DMS79 (cell line): ENCODE results near the gene CCND1.
"Not testable (repeated sequence)": the region's sequence is repeated elsewhere in the genome, so short reads cannot be mapped to it uniquely, and the experiment has no call there.

ENCODE experiments used
- DNase-seq: peaks from one replicate; lab custom pipeline; 2025; lab: John Stamatoyannopoulos, UW

The CCND1 gene

GRCh38 chr11:69691463-69691862 lies 50.5 kb downstream of the CCND1 start:
- DNase-seq: no peak

DNA sequence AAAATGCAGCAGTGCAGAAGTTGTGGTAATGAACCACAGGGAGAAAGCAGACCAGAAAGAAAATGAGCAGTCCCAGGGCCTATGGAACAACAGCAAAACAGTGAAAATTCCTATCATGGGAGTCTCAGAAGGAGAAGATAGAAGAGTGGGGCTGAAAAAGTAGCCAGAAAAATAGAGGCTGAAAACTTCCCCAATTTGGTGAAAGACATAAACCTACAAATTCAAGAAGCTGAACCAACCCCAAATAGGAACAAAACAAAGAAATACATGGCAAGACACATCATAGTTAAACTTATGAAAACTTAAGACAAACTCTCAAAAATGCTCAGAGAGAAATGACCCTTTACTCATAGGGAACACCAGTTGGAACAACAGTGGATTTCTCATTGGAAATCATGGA lies 51.5 kb downstream of the CCND1 start:
- DNase-seq: no peak

DNA sequence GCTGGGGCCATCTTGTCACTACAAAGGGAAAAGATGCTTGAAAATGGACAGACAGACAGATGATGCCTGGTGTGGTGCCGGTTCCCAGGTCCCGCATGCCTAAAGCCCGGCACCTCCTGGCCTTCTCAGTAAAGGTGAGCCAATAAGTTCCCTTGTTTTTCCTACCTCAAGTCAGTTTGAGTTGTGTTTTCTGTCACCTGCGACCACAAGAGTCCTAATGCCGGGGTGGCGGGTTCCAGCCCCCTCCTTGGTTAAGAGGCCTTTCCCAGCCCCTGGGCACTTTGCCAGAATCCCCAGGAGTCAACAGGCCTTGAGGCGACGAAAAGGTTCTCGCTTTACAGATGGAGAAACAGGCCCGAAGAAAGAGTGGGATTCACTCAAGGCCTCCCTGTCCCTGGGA lies 53.8 kb downstream of the CCND1 start:
- DNase-seq: no peak

DNA sequence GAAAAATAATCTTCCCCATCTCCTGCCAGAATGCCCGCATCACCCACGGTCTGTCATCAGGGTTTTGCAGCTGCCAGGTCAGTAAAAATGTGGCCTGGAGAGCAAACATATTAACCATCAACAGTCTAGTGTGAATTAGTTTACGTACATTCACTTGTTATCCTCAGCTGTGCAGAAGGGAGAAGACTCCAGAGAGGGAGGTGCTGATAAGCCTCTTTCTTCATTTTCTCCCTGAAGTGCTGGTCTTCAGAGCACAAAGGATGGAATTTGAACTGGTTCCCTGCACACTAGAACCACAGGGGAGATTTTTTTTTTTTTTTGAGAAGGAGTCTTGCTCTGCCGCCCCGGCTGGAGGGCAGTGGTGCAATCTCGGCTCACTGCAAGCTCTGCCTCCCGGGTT lies 54.6 kb downstream of the CCND1 start:
- no peak for DNase-seq

DNA sequence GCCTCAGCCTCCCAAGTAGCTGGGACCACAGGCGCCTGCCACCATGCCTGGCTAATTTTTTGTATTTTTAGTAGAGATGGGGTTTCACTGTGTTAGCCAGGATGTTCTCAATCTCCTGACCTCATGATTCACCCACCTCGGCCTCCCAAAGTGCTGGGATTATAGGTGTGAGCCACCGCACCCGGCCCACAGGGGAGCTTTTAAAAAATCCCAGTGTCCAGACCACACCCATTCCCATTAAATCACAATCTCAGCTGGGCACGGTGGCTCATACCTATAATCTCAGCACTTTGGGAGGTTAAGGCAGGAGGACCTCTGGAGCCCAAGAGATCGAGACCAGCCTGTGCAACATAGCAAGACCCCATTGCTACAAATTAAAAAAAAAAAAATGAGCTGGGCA lies 55.0 kb downstream of the CCND1 start:
- not testable (repeated sequence) for DNase-seq

- peak; percentile 16 for DNase-seq
These were observed 56.0 kb downstream of the CCND1 start for GRCh38 chr11:69696749-69697468.

DNA sequence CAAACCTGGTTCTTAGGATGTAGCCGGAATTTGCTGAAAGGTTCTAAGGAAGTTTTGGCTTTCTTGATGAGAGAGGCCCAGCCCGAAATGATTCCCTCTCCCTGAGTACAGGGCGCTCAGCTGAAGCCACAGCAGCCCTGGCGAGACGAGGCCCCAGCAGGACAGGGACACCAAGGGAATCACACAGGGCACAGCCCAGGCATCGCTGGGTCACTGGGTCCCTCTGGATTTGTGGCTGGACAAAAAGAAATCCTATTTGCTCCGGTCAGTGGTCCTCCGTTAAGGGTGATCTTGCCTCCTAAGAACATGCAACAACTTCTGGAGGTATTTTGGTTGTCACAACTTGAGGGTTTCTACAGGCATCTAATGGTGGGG lies 56.5 kb downstream of the CCND1 start:
- DNase-seq: no peak

- DNase-seq: no peak
These were observed 56.9 kb downstream of the CCND1 start for GRCh38 chr11:69697861-69698260.

GRCh38 chr11:69698362-69698761 lies 57.4 kb downstream of the CCND1 start:
- no peak for DNase-seq

GRCh38 chr11:69699213-69699612 lies 58.3 kb downstream of the CCND1 start:
- no peak for DNase-seq

DNA sequence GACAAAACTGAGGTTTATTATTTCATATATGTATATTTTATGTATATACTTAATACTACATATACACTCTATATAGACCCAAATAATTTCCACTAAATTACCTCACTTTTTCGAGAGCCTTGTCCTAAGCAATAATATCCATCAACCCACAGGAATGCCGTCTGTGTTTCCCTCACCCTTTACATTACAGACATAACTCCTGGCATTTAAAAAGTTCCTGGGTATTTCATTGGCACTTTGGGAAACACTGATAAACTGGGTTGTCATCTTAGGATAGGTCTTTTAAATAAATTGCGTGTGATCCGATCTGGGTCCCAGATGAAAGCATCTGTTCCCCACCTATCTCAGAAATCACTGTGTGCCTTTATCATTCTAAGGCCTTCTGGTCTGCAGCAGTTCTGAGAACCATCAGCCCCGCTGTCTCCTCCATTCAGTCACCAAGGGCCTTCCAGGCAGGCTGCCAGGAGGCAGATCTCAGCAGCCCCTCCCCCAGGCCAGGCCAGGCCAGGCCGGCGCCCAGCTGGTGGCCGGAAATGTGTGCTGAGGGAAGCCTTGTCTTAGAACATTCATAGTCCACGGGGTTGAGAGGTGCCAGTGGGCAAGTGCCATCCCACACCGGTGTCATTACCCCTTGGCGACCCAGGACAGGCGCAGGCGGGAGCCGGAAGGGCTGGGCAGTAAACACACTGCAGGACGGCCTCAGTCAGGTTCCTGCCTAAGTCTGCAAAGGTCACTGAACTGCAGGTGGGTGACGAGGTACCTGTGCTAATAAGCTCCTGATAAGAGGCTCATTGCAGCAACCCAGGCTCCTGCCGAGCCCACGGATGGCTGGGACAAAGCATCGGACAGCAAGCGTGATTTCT lies 59.6 kb downstream of the CCND1 start:
- peak; percentile 47 for DNase-seq

- no peak for DNase-seq
These were observed 61.3 kb downstream of the CCND1 start for GRCh38 chr11:69702239-69702691.

- no peak for DNase-seq
These were observed 62.0 kb downstream of the CCND1 start for GRCh38 chr11:69702769-69703452.

DNA sequence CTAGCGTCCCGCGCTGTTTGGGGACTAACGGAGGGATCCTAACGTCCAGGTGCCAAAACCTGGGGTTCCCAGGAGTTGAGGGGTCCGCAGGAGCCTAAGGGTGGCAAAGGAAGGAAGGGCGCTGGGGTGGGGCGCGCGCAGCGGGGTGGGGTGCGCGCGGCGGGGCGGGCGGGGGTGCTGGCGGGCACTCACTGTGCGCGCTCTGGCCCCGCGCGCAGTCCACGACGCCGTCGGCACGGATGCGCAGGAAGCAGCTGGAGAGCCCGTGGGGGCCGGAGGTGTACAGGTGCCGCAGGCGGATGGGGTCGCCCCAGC lies 62.5 kb downstream of the CCND1 start:
- no peak for DNase-seq
